Fibroblast of lung (primary cell): ENCODE measurements around the gene KRTCAP2. TPM values are rescaled to one million over a fixed set of nuclear protein-coding genes. Genes with fewer than 3 reads are reported as not detected.
A peak's percentile ranks its signal among the peaks of the same experiment; 100 is the strongest.

Source experiments
- DNase-seq, 2 donors: peaks; one replicate each; pipeline versions ENCODE4 v3.0.0 to v3.0.0-alpha.2; 2010; ENCODE audit warnings: low read depth in 2 of 2
- H2AFZ ChIP-seq: 2 replicates; pipeline ENCODE4 v1.5.1; 2012; ENCODE audit warnings: low read length, control low read depth, inconsistent platforms
- H3K27ac ChIP-seq: 2 replicates; pipeline ENCODE4 v1.5.1; 2011; ENCODE audit warnings: low read length, control low read depth; ENCODE audit not compliant: insufficient read depth
- H3K27me3 ChIP-seq: 2 replicates; pipeline ENCODE4 v1.5.1; 2011; ENCODE audit warnings: mild to moderate bottlenecking, low read length; ENCODE audit not compliant: control insufficient read depth, insufficient read depth
- H3K36me3 ChIP-seq: 2 replicates; pipeline ENCODE4 v1.5.1; 2011; ENCODE audit warnings: low read length; ENCODE audit not compliant: control insufficient read depth, insufficient read depth
- H3K4me1 ChIP-seq: 2 replicates; pipeline ENCODE4 v1.5.1; 2011; ENCODE audit warnings: low read length; ENCODE audit not compliant: control insufficient read depth, insufficient read depth; ENCODE audit errors: extremely low read depth
- H3K4me2 ChIP-seq: 2 replicates; pipeline ENCODE4 v1.5.1; 2011; ENCODE audit warnings: low read length, control low read depth; ENCODE audit not compliant: insufficient read depth; ENCODE audit errors: extremely low read depth
- H3K4me3 ChIP-seq, 4 experiments: fragments of 200-600 bp in 1 of 4; sonication (generic) in 1 of 4; replicated peaks in 1 of 4; 2 replicates each; pipeline ENCODE4 v1.5.1; 2011 to 2016; ENCODE audit warnings: low read length in 4 of 4, low read depth in 3 of 4, mild to moderate bottlenecking in 3 of 4, control low read depth in 2 of 4, inconsistent platforms in 1 of 4, mixed read lengths in 1 of 4; ENCODE audit not compliant: insufficient read depth in 1 of 4; ENCODE audit errors: control extremely low read depth in 1 of 4
- H3K79me2 ChIP-seq: 2 replicates; pipeline ENCODE4 v1.5.1; 2012; ENCODE audit warnings: mild to moderate bottlenecking, low read length, inconsistent platforms; ENCODE audit not compliant: control insufficient read depth, insufficient read depth
- H3K9ac ChIP-seq: 2 replicates; pipeline ENCODE4 v1.5.1; 2011; ENCODE audit warnings: mild to moderate bottlenecking, low read length, control low read depth; ENCODE audit not compliant: insufficient read depth
- H3K9me3 ChIP-seq: 2 replicates; pipeline ENCODE4 v1.5.1; 2012; ENCODE audit warnings: low read depth, low read length; ENCODE audit not compliant: control insufficient read depth, insufficient read depth
- H4K20me1 ChIP-seq: 2 replicates; pipeline ENCODE4 v1.5.1; 2011; ENCODE audit warnings: low read length; ENCODE audit not compliant: control insufficient read depth, insufficient read depth; ENCODE audit errors: extremely low read depth
- CTCF ChIP-seq, 2 donors: IDR thresholded peaks in 1 of 2; conservative IDR thresholded peaks in 1 of 2; 1 replicate in 1 of 2; 2 replicates in 1 of 2; pipeline ENCODE4 v1.5.1; 2011 to 2012; ENCODE audit warnings: low read length in 2 of 2, control low read depth in 1 of 2, inconsistent platforms in 1 of 2, low read depth in 1 of 2, mild to moderate bottlenecking in 1 of 2
- EZH2 ChIP-seq: IDR thresholded peaks from 2 replicates; pipeline ENCODE4 v1.5.1; 2012; ENCODE audit warnings: low read length, control low read depth, mild to moderate bottlenecking; ENCODE audit errors: missing control alignments
- polyA plus RNA-seq, 2 donors: library from polyadenylated mRNA; depleted of rRNA in 1 of 2; stranded (reverse) in 1 of 2; unstranded in 1 of 2; fragments of >200 nt; gene quantifications; 2 replicates each; pipeline ENCODE4 v1.2.1, GENCODE V29; 2011 to 2012; ENCODE audit warnings: missing spikeins in 1 of 2
- total RNA-seq: library from RNA; depleted of rRNA; stranded (reverse); fragments of >200 nt; gene quantifications from 2 replicates; pipeline ENCODE4 v1.2.1, GENCODE V29; 2014

The KRTCAP2 gene
- total and polyA plus RNA-seq, 2 donors (not counting 1 experiment from before 2014, with no cell fraction given), result 123 to 125 TPM

- peak within 1 kb of the TSS; percentile 77 for H3K9ac ChIP-seq
These were observed 33.0 kb downstream of the KRTCAP2 start, which contains the start of gene DPM3 for GRCh38 chr1:155139895-155140629. TSS of gene DPM3 (minus strand) at chr1:155140531. CDS start at chr1:155140240, 291 bp downstream.

GRCh38 chr1:155137154-155137949 is 35.8 kb downstream of the KRTCAP2 start:
- H3K4me1 ChIP-seq, result peaks cover 18% of the 10 kb centered on the region
- no peak overlapping the region for H2AFZ ChIP-seq
- DNase-seq, result no peak
- peaks cover 4% of the 10 kb centered on the region for H3K27me3 ChIP-seq
- peaks cover 22% of the 10 kb centered on the region for H3K79me2 ChIP-seq
- peak overlapping the region; percentile 90 for H3K4me2 ChIP-seq
- H4K20me1 ChIP-seq, result no peaks in the 10 kb centered on the region
- TF ChIP-seq CTCF (conservative IDR thresholded peaks at IDR 0.05 in 1 of 2, IDR thresholded peaks at IDR 0.05 in 1 of 2; ENCODE audit: low read depth in 1 of 2, low read length in 2 of 2) (no peak), EZH2 (no peak)
- peak overlapping the region; percentile 41 to 81 (median 63) for H3K4me3 ChIP-seq
- H3K36me3 ChIP-seq, result no peaks in the 10 kb centered on the region
- H3K27ac ChIP-seq, result no peak overlapping the region
- H3K9me3 ChIP-seq, result no peaks in the 10 kb centered on the region
- H3K9ac ChIP-seq, result peak overlapping the region; percentile 6

More at GRCh38 chr1:155139895-155140629, 33.0 kb downstream of the KRTCAP2 start, which contains the start of gene DPM3:
- peaks cover 6% of the 10 kb centered on the region for H3K27me3 ChIP-seq
- H3K4me2 ChIP-seq, result peak within 1 kb of the TSS; percentile 87
- peaks cover 11% of the 10 kb centered on the region for H3K4me1 ChIP-seq
- peaks cover 22% of the 10 kb centered on the region for H3K79me2 ChIP-seq
- peak within 1 kb of the TSS; percentile 79 to 98 (median 90) for H3K4me3 ChIP-seq
- TF ChIP-seq CTCF (conservative IDR thresholded peaks at IDR 0.05 in 1 of 2, IDR thresholded peaks at IDR 0.05 in 1 of 2; ENCODE audit: low read depth in 1 of 2, low read length in 2 of 2) (no peak), EZH2 (no peak)
- no peaks in the 10 kb centered on the region for H3K36me3 ChIP-seq
- peak within 1 kb of the TSS; percentile 95 for H2AFZ ChIP-seq
- DNase-seq, result peak; percentile 76 to 78
- H3K9me3 ChIP-seq, result no peaks in the 10 kb centered on the region
- no peaks in the 10 kb centered on the region for H4K20me1 ChIP-seq
- H3K27ac ChIP-seq, result peak within 1 kb of the TSS; percentile 86

- Histone ChIP-seq H3K79me2 (peaks cover 22% of the 10 kb centered on the region), H3K9me3 (no peaks in the 10 kb centered on the region), H3K36me3 (no peaks in the 10 kb centered on the region), H3K9ac (peak overlapping the region; percentile 39), H3K4me1 (peaks cover 18% of the 10 kb centered on the region), H3K4me2 (peak overlapping the region; percentile 90), H3K27ac (peak overlapping the region; percentile 98), H2AFZ (no peak overlapping the region), H4K20me1 (no peaks in the 10 kb centered on the region), H3K4me3 (peak overlapping the region; percentile 41 to 81 (median 63)), H3K27me3 (peaks cover 3% of the 10 kb centered on the region)
- TF ChIP-seq CTCF (conservative IDR thresholded peaks at IDR 0.05 in 1 of 2, IDR thresholded peaks at IDR 0.05 in 1 of 2; ENCODE audit: low read depth in 1 of 2, low read length in 2 of 2) (no peak), EZH2 (no peak)
- DNase-seq, result no peak
These were observed 36.4 kb downstream of the KRTCAP2 start for GRCh38 chr1:155136748-155137147.
